Breast epithelium (tissue), 4 donors: ENCODE results near the gene CORO2B. TPM values are rescaled to one million over a fixed set of nuclear protein-coding genes. Genes with fewer than 3 reads are reported as not detected.
A peak's percentile ranks its signal among the peaks of the same experiment; 100 is the strongest.

Experiments
- DNase-seq, 2 donors: peaks; one replicate each; pipeline ENCODE4 v3.0.0-alpha.2; 2019; ENCODE audit warnings: low spot score in 2 of 2
- H3K27ac ChIP-seq, 2 donors: fragments of 200-600 bp; sonication (generic) in 1 of 2; one replicate each; pipeline ENCODE4 v1.5.1; 2016 to 2019; ENCODE audit warnings: mild to moderate bottlenecking in 1 of 2
- H3K27me3 ChIP-seq, 2 donors: fragments of 200-600 bp; sonication (generic) in 1 of 2; one replicate each; pipeline versions ENCODE4 v1.5.1 to v1.6.0; 2017 to 2019; ENCODE audit warnings: control low read depth in 1 of 2, mild to moderate bottlenecking in 1 of 2
- H3K36me3 ChIP-seq: fragments of 200-600 bp; one replicate; pipeline ENCODE4 v1.5.1; 2019
- H3K4me1 ChIP-seq, 2 donors: fragments of 200-600 bp; sonication (generic); one replicate each; pipeline ENCODE4 v1.5.1; 2016 to 2019; ENCODE audit warnings: control low read depth in 1 of 2
- H3K4me3 ChIP-seq, 3 donors: fragments of 200-600 bp; sonication (generic); 1 replicate in 2 of 3; 2 replicates in 1 of 3; pipeline ENCODE4 v1.5.1; 2016 to 2019; ENCODE audit warnings: mild to moderate bottlenecking in 3 of 3, moderate library complexity in 2 of 3
- H3K9me3 ChIP-seq, 2 donors: fragments of 200-600 bp; sonication (generic) in 1 of 2; one replicate each; pipeline ENCODE4 v1.5.1; 2016 to 2019; ENCODE audit warnings: control low read depth in 1 of 2
- POLR2A ChIP-seq: fragments of 450-650 bp; IDR thresholded peaks from one replicate; pipeline ENCODE4 v1.6.1; 2016; ENCODE audit warnings: antibody characterized with exemption, mild to moderate bottlenecking, moderate library complexity
- POLR2AphosphoS5 ChIP-seq, 3 donors: sonication (generic); formaldehyde crosslinking; IDR thresholded peaks; one replicate each; pipeline ENCODE4 v1.6.1; 2017; ENCODE audit warnings: antibody characterized with exemption in 3 of 3
- intact Hi-C: fragments of 100-400 bp; cut with DNase I; formaldehyde crosslinking; loops from one replicate; pipeline ENCODE4 v1.15.1; 2023; ENCODE audit warnings: low total_unique reads
- total RNA-seq, 3 donors: library from RNA; depleted of rRNA; stranded (reverse); fragments of >200 nt; gene quantifications; one replicate each; pipeline ENCODE4 v1.1.0, GENCODE V29; 2016
- TF ChIP-seq, protein P1 (sequence below), 3 donors: fragments of 450-650 bp; IDR thresholded peaks; one replicate each; pipeline ENCODE4 v1.5.1; 2016 to 2017; ENCODE audit warnings: antibody characterized with exemption in 3 of 3, mild to moderate bottlenecking in 3 of 3, moderate library complexity in 3 of 3

The CORO2B gene
- total RNA-seq, 3 donors from 2014 or later: 2.9 to 11.2 (median 3.5) TPM

- Histone ChIP-seq H3K9me3 (no peaks in the 10 kb centered on the region), H3K27ac (peak overlapping the region; percentile 82 to 88), H3K36me3 (no peaks in the 10 kb centered on the region), H3K4me3 (no peak overlapping the region), H3K4me1 (peaks cover 0 to 9% of the 10 kb centered on the region in 2 donors), H3K27me3 (no peaks in the 10 kb centered on the region)
- no peak for DNase-seq
- no peak for TF ChIP-seq POLR2A
- peak in 1 of 3 donors; percentile 25 for TF ChIP-seq POLR2AphosphoS5 (IDR thresholded peaks at IDR 0.05)
- intact Hi-C loops: no loop called here
Observed at GRCh38 chr15:68637767-68638404, 59.1 kb downstream of the CORO2B start.

- H3K4me3 ChIP-seq: no peak overlapping the region
- no peaks in the 10 kb centered on the region for H3K27me3 ChIP-seq
- intact Hi-C loops: no loop called here
- no peaks in the 10 kb centered on the region for H3K9me3 ChIP-seq
- H3K36me3 ChIP-seq: no peaks in the 10 kb centered on the region
- DNase-seq: no peak
- peaks cover 0 to 9% of the 10 kb centered on the region in 2 donors for H3K4me1 ChIP-seq
- peak overlapping the region; percentile 82 to 88 for H3K27ac ChIP-seq
- TF ChIP-seq POLR2A: no peak
- TF ChIP-seq POLR2AphosphoS5 (IDR thresholded peaks at IDR 0.05): no peak
Observed at GRCh38 chr15:68638953-68639515, 60.2 kb downstream of the CORO2B start.

DNA sequence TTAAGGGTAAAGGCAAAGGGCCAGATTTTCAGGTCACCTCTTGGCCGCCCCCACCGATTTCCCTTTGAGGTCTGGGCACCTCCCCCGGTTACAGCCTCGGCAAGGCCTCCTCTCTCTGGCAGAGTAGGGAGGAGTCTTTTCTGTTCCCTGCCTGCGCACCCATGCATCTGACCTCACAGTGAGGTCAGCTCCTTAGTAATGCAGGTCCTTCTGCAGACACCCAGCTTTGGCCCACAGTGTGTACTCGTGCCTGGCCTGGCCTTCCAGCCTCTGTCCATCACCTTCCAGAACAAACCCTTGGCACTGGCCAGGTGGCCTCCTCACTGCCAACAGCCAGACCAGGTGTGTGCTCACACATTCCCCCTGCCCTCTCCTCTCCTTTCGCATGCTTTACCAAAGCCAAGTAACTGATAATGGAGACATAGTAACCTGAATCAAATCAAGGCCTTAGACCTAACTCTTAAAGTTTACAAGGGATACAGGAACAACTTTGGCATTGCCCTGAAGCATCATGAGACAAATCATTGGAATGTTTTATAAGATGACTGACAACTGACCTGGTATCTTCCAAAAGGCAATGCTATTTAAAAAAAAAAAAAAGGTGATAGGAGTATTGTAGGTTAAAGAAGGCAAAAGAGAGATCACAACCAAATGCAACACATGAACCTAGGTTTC, 61.3 kb downstream of the CORO2B start:
- Histone ChIP-seq H3K27ac (peak overlapping the region; percentile 82 to 88), H3K27me3 (no peaks in the 10 kb centered on the region), H3K4me3 (no peak overlapping the region), H3K9me3 (no peaks in the 10 kb centered on the region), H3K4me1 (peaks cover 0 to 8% of the 10 kb centered on the region in 2 donors), H3K36me3 (no peaks in the 10 kb centered on the region)
- TF ChIP-seq, protein P1, sequence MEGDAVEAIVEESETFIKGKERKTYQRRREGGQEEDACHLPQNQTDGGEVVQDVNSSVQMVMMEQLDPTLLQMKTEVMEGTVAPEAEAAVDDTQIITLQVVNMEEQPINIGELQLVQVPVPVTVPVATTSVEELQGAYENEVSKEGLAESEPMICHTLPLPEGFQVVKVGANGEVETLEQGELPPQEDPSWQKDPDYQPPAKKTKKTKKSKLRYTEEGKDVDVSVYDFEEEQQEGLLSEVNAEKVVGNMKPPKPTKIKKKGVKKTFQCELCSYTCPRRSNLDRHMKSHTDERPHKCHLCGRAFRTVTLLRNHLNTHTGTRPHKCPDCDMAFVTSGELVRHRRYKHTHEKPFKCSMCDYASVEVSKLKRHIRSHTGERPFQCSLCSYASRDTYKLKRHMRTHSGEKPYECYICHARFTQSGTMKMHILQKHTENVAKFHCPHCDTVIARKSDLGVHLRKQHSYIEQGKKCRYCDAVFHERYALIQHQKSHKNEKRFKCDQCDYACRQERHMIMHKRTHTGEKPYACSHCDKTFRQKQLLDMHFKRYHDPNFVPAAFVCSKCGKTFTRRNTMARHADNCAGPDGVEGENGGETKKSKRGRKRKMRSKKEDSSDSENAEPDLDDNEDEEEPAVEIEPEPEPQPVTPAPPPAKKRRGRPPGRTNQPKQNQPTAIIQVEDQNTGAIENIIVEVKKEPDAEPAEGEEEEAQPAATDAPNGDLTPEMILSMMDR (IDR thresholded peaks at IDR 0.05): no peak
- TF ChIP-seq POLR2AphosphoS5 (IDR thresholded peaks at IDR 0.05): no peak
- no peak for TF ChIP-seq POLR2A
- DNase-seq: peak in 1 of 2 donors; percentile 45
- intact Hi-C loops: no loop called here

GRCh38 chr15:68640791-68641331, 62.1 kb downstream of the CORO2B start:
- Histone ChIP-seq H3K4me1 (no peaks in the 10 kb centered on the region), H3K4me3 (peak overlapping the region in 2 of 3 donors; percentile 15 to 17), H3K27me3 (no peaks in the 10 kb centered on the region), H3K27ac (peak overlapping the region; percentile 82 to 88), H3K9me3 (no peaks in the 10 kb centered on the region), H3K36me3 (no peaks in the 10 kb centered on the region)
- intact Hi-C loops: no loop called here
- TF ChIP-seq, protein P1 (IDR thresholded peaks at IDR 0.05): no peak
- TF ChIP-seq POLR2AphosphoS5 (IDR thresholded peaks at IDR 0.05) (no peak), POLR2A (no peak)
- DNase-seq: peak; percentile 50 to 81

DNA sequence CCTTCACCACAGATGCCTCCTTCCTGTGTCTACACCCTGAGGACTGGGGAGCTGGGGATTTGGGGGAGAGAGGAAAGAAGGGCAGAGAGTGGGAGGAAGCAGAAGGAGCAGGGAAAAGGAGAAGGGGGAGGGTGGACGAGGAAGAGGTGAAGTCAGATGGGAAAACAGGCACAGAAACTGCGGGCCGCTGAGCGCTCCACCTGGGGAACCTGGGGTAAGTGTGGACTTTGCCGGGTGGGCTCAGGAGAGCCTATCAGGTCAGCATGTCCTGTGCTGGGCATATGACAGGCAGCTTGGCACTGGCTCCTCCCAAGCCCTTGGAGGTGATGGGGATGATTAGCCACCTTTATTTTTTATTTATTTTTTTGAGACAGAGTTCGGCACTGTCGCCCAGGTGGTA, 62.6 kb downstream of the CORO2B start:
- H3K27me3 ChIP-seq: no peaks in the 10 kb centered on the region
- H3K4me3 ChIP-seq: peak overlapping the region in 2 of 3 donors; percentile 15 to 17
- H3K36me3 ChIP-seq: no peaks in the 10 kb centered on the region
- no peaks in the 10 kb centered on the region for H3K4me1 ChIP-seq
- H3K27ac ChIP-seq: peak overlapping the region; percentile 82 to 88
- peak in 1 of 2 donors; percentile 47 for DNase-seq
- intact Hi-C loops: no loop called here
- TF ChIP-seq POLR2AphosphoS5 (IDR thresholded peaks at IDR 0.05) (no peak), POLR2A (no peak)
- TF ChIP-seq, protein P1 (IDR thresholded peaks at IDR 0.05): no peak
- H3K9me3 ChIP-seq: no peaks in the 10 kb centered on the region
